Measurements from ENCODE around the gene NIN.

The NIN gene

DNA sequence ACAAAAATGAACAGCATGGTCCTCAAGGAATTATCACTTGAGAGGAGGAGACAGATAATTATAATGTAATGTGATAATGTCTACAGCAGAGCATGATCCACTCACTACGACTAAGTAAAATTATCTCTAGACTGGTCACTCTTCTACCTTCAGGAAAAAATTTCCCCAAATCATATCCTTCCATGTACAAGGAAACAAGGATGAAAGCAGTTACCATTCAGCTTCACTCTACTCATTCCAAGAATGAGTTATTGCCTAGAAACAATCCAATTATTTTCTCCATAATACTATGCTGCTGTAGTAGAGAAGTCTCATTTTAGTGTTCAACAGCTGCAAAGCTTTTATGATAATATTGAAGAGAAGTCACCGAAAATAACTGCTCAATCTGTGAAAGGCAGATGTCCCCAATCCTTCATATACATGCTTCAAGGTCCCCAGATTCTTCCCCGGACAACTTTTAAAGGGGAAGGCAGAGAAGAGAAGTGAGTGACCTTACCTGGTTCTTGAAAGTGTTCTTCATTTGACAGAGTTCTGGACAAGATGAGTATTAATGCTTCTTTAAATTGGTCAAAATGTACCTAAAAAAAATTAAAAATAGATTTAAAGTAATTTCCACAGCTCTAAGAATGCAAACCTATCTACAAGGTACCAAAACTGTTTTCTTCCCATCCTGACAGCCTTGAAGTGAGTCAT is 24.6 kb downstream of the NIN start:
- Histone ChIP-seq H3K9me3 (ENCODE audit: control insufficient read depth, low read length) (no peaks in the 10 kb centered on the region), H3K4me1 (ENCODE audit: control insufficient read depth, insufficient read depth, low read length) (no peaks in the 10 kb centered on the region), H3K27me3 (ENCODE audit: control insufficient read depth, insufficient read depth, low read length, poor library complexity, severe bottlenecking) (no peaks in the 10 kb centered on the region), H3K27ac (ENCODE audit: insufficient read depth, low read depth, low read length, poor library complexity, severe bottlenecking) (no peak overlapping the region), H3K36me3 (ENCODE audit: control insufficient read depth, insufficient read depth, low read length) (no peaks in the 10 kb centered on the region), H3K4me3 (ENCODE audit: insufficient read depth, low read depth, low read length) (no peak overlapping the region)
- 97% methylated on average over 2 to 3 of the region's 3 CpGs for WGBS, 2 experiments

DNA sequence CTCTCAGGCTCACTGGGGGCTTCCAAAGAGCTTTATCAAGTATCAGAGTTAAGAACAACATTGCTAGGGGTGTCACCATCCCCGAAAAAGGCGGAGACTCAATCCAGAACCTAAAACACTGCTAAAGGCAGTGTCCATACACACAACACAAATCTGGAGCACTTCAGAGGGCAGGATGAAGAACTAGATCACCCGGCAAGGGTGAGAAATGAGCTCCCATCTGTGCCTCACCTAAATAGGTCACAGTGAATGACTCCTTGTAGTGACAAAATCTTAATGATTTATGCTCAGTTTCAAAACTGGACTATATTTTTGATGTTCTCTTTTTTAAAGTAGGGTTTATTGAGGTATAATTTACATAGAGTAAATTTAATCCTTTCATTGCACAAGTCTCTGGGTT is 25.6 kb downstream of the NIN start:
- Histone ChIP-seq H3K4me3 (ENCODE audit: insufficient read depth, low read depth, low read length) (no peak overlapping the region), H3K27me3 (ENCODE audit: control insufficient read depth, insufficient read depth, low read length, poor library complexity, severe bottlenecking) (no peaks in the 10 kb centered on the region), H3K27ac (ENCODE audit: insufficient read depth, low read depth, low read length, poor library complexity, severe bottlenecking) (no peak overlapping the region), H3K4me1 (ENCODE audit: control insufficient read depth, insufficient read depth, low read length) (no peaks in the 10 kb centered on the region), H3K36me3 (ENCODE audit: control insufficient read depth, insufficient read depth, low read length) (no peaks in the 10 kb centered on the region), H3K9me3 (ENCODE audit: control insufficient read depth, low read length) (no peaks in the 10 kb centered on the region)
- 96 to 98% methylated on average over 3 of the region's 3 CpGs for WGBS, 2 experiments

DNA sequence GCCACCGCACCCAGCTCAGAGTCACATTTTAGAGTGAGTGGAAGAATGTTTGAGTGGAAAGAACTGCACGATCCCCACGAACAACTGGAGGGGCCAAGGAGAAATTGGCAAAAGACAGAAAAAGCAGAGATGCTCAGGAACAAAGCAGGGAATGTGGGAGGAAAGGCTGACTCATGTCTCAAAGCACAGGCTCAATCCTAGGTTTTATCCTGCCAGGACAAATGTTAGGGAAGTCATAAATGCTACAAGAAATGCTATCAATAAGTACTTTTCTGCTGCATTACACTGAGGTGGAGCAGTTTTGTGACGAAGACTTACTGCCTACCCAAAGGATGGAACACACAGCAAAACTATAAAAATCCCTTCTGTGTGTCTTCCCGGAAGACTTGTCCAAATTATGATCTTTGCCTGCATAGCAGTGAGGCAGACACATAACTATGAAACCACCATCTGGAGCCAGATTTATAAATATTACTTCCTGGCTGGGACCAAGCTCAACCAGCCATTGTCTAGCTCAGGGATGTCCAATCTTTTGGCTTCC is 26.7 kb downstream of the NIN start:
- no peak overlapping the region for H3K4me3 ChIP-seq (ENCODE audit: insufficient read depth, low read depth, low read length)
- no peaks in the 10 kb centered on the region for H3K27me3 ChIP-seq (ENCODE audit: control insufficient read depth, insufficient read depth, low read length, poor library complexity, severe bottlenecking)
- H3K36me3 ChIP-seq (ENCODE audit: control insufficient read depth, insufficient read depth, low read length): no peaks in the 10 kb centered on the region
- no peak overlapping the region for H3K27ac ChIP-seq (ENCODE audit: insufficient read depth, low read depth, low read length, poor library complexity, severe bottlenecking)
- H3K4me1 ChIP-seq (ENCODE audit: control insufficient read depth, insufficient read depth, low read length): no peaks in the 10 kb centered on the region
- H3K9me3 ChIP-seq (ENCODE audit: control insufficient read depth, low read length): no peaks in the 10 kb centered on the region
- whole genome bisulfite sequencing, 2 experiments: 85 to 89% methylated on average over 5 of the region's 5 CpGs

DNA sequence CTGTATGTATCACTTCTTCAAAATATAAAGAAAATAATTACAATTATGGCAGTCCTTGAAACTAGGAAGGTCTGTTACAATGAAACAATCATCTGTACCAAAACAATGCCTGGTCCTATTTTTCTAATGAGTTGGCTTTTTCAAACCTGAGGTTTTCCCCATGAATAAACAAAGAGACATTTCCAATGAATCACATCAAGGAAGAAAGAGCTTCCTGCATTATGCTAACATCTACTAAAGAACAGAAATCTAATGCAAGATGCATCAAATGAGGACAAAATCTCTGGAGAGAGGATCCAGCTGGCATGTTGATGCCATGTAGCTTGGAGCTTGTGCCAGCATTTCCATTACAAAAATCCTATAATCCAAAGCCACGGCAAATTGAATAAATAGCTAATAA is 29.3 kb downstream of the NIN start:
- Histone ChIP-seq H3K4me3 (ENCODE audit: insufficient read depth, low read depth, low read length) (no peak overlapping the region), H3K27me3 (ENCODE audit: control insufficient read depth, insufficient read depth, low read length, poor library complexity, severe bottlenecking) (no peaks in the 10 kb centered on the region), H3K27ac (ENCODE audit: insufficient read depth, low read depth, low read length, poor library complexity, severe bottlenecking) (no peak overlapping the region), H3K9me3 (ENCODE audit: control insufficient read depth, low read length) (no peaks in the 10 kb centered on the region), H3K36me3 (ENCODE audit: control insufficient read depth, insufficient read depth, low read length) (no peaks in the 10 kb centered on the region), H3K4me1 (ENCODE audit: control insufficient read depth, insufficient read depth, low read length) (peaks cover 16% of the 10 kb centered on the region)
- no CpG with 5 or more reads among the region's 1 CpG for WGBS, 2 experiments

DNA sequence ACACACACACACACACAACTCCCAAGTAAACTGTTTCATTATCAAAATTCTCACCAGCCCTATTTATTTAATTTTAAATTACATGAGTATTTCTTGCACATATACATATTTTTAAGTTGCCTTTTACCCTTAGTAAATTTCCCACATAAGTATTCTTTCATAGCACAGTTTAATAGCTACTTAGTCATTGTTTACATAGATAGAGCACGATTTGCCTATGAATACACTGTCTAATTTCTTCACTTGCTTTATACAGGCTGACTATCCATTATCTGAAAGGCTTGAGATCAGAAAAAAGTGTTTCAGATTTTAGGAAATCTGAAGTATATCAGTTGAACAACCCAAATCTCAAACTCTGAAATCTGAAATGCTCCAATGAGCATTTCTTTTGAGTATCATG is 30.9 kb downstream of the NIN start:
- H3K4me1 ChIP-seq (ENCODE audit: control insufficient read depth, insufficient read depth, low read length): peaks cover 16% of the 10 kb centered on the region
- H3K9me3 ChIP-seq (ENCODE audit: control insufficient read depth, low read length): no peaks in the 10 kb centered on the region
- H3K4me3 ChIP-seq (ENCODE audit: insufficient read depth, low read depth, low read length): no peak overlapping the region
- 100% methylated on average over 1 of the region's 1 CpG for WGBS, 2 experiments
- H3K27me3 ChIP-seq (ENCODE audit: control insufficient read depth, insufficient read depth, low read length, poor library complexity, severe bottlenecking): no peaks in the 10 kb centered on the region
- H3K27ac ChIP-seq (ENCODE audit: insufficient read depth, low read depth, low read length, poor library complexity, severe bottlenecking): no peak overlapping the region
- no peaks in the 10 kb centered on the region for H3K36me3 ChIP-seq (ENCODE audit: control insufficient read depth, insufficient read depth, low read length)

- peak overlapping the region; percentile 44 for H3K27ac ChIP-seq (ENCODE audit: insufficient read depth, low read depth, low read length, poor library complexity, severe bottlenecking)
- 80 to 81% methylated on average over 2 of the region's 2 CpGs for WGBS, 2 experiments
- H3K4me3 ChIP-seq (ENCODE audit: insufficient read depth, low read depth, low read length): no peak overlapping the region
- H3K36me3 ChIP-seq (ENCODE audit: control insufficient read depth, insufficient read depth, low read length): no peaks in the 10 kb centered on the region
- H3K4me1 ChIP-seq (ENCODE audit: control insufficient read depth, insufficient read depth, low read length): peaks cover 22% of the 10 kb centered on the region
- no peaks in the 10 kb centered on the region for H3K27me3 ChIP-seq (ENCODE audit: control insufficient read depth, insufficient read depth, low read length, poor library complexity, severe bottlenecking)
- H3K9me3 ChIP-seq (ENCODE audit: control insufficient read depth, low read length): no peaks in the 10 kb centered on the region
Observed at GRCh38 chr14:50798048-50798421, 32.9 kb downstream of the NIN start.

DNA sequence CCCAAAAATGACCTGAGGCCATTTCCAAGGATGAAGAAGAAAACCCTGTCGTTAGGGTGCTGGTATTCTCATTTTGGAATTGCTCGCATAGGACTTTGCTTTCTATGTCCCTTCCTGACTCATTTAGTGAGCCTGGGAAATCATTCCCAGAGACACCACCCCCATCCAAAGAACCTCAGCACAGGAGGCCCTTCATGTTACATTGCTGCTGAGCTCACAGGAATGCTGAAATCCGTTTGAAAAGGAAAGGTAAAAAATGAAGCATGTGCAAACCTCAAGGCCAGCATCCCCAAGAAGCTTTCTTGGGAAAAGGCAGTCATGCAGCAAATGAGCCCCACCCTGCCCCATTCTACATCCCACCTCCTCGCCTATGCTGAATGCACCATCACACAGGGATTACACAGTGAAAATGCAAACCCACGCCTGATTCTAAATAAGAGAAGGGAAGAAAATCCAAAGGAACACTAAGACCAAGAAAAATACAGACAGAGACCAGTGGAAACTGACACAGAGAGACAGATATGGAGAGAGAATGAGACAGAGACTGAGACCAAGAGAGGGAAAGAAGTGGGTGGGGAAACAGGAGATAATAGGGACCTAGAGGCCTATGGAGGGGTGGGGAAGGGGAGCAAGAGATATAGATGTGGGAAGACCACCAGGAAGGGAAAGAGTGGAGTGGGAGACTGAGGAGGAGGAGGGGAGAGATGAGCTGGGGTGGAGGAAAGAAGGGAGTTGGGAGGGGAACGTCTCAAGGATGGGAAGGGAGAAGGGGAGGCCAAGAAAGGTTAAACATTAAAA is 33.5 kb downstream of the NIN start:
- no peak overlapping the region for H3K27ac ChIP-seq (ENCODE audit: insufficient read depth, low read depth, low read length, poor library complexity, severe bottlenecking)
- H3K4me1 ChIP-seq (ENCODE audit: control insufficient read depth, insufficient read depth, low read length): peaks cover 22% of the 10 kb centered on the region
- H3K36me3 ChIP-seq (ENCODE audit: control insufficient read depth, insufficient read depth, low read length): no peaks in the 10 kb centered on the region
- H3K4me3 ChIP-seq (ENCODE audit: insufficient read depth, low read depth, low read length): no peak overlapping the region
- WGBS, 2 experiments: 70 to 71% methylated on average over 6 of the region's 6 CpGs
- no peaks in the 10 kb centered on the region for H3K9me3 ChIP-seq (ENCODE audit: control insufficient read depth, low read length)
- H3K27me3 ChIP-seq (ENCODE audit: control insufficient read depth, insufficient read depth, low read length, poor library complexity, severe bottlenecking): no peaks in the 10 kb centered on the region

- Histone ChIP-seq H3K27ac (ENCODE audit: insufficient read depth, low read depth, low read length, poor library complexity, severe bottlenecking) (no peak overlapping the region), H3K4me1 (ENCODE audit: control insufficient read depth, insufficient read depth, low read length) (peaks cover 22% of the 10 kb centered on the region), H3K9me3 (ENCODE audit: control insufficient read depth, low read length) (no peaks in the 10 kb centered on the region), H3K36me3 (ENCODE audit: control insufficient read depth, insufficient read depth, low read length) (peaks cover 2% of the 10 kb centered on the region), H3K27me3 (ENCODE audit: control insufficient read depth, insufficient read depth, low read length, poor library complexity, severe bottlenecking) (no peaks in the 10 kb centered on the region), H3K4me3 (ENCODE audit: insufficient read depth, low read depth, low read length) (no peak overlapping the region)
- WGBS, 2 experiments: 92 to 98% methylated on average over 6 of the region's 6 CpGs
Observed at GRCh38 chr14:50796390-50796789, 34.6 kb downstream of the NIN start.

DNA sequence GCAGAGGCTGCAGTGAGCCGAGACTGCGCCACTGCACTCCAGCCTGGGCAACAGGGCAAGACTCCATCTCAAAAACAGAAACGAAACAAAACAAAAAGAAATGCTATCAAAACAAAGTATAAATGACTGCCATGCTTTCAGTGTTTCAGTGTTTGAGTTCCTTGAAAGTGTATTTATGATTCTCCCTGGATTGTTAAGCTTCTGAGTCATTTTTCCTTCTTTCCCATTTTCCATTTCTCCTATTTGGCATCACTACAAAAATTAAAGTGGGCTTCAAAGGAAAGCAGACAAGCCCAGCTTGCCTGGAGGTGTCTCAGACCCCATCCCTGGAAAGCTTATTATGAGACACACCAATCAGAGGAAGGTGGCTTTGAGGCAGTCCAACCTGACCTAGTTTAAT is 35.1 kb downstream of the NIN start:
- H3K27ac ChIP-seq (ENCODE audit: insufficient read depth, low read depth, low read length, poor library complexity, severe bottlenecking): no peak overlapping the region
- 93 to 98% methylated on average over 3 of the region's 3 CpGs for WGBS, 2 experiments
- no peaks in the 10 kb centered on the region for H3K9me3 ChIP-seq (ENCODE audit: control insufficient read depth, low read length)
- peaks cover 22% of the 10 kb centered on the region for H3K4me1 ChIP-seq (ENCODE audit: control insufficient read depth, insufficient read depth, low read length)
- H3K36me3 ChIP-seq (ENCODE audit: control insufficient read depth, insufficient read depth, low read length): peaks cover 3% of the 10 kb centered on the region
- H3K4me3 ChIP-seq (ENCODE audit: insufficient read depth, low read depth, low read length): no peak overlapping the region
- H3K27me3 ChIP-seq (ENCODE audit: control insufficient read depth, insufficient read depth, low read length, poor library complexity, severe bottlenecking): no peaks in the 10 kb centered on the region

GRCh38 chr14:50795142-50795541 is 35.8 kb downstream of the NIN start:
- H3K9me3 ChIP-seq (ENCODE audit: control insufficient read depth, low read length): no peaks in the 10 kb centered on the region
- H3K4me3 ChIP-seq (ENCODE audit: insufficient read depth, low read depth, low read length): no peak overlapping the region
- no peak overlapping the region for H3K27ac ChIP-seq (ENCODE audit: insufficient read depth, low read depth, low read length, poor library complexity, severe bottlenecking)
- peaks cover 3% of the 10 kb centered on the region for H3K36me3 ChIP-seq (ENCODE audit: control insufficient read depth, insufficient read depth, low read length)
- WGBS, 2 experiments: 88 to 89% methylated on average over 7 of the region's 7 CpGs
- H3K27me3 ChIP-seq (ENCODE audit: control insufficient read depth, insufficient read depth, low read length, poor library complexity, severe bottlenecking): no peaks in the 10 kb centered on the region
- H3K4me1 ChIP-seq (ENCODE audit: control insufficient read depth, insufficient read depth, low read length): peaks cover 22% of the 10 kb centered on the region
